ENCODE results near the gene RASGEF1C.

Gene RASGEF1C

GRCh38 chr5:180119031-180119902, 89.7 kb downstream of the RASGEF1C start:
- no CpG with 5 or more reads among the region's 23 CpGs for WGBS (ENCODE audit: insufficient coverage, insufficient read length)
- no peak overlapping the region for H3K27ac ChIP-seq (ENCODE audit: low read length)
- H3K4me3 ChIP-seq (ENCODE audit: low read length), result no peak overlapping the region
- H3K36me3 ChIP-seq (ENCODE audit: control insufficient read depth, insufficient read depth, low read length), result no peaks in the 10 kb centered on the region
- no peaks in the 10 kb centered on the region for H3K4me1 ChIP-seq (ENCODE audit: control insufficient read depth, insufficient read depth, low read length)
- DNase-seq (ENCODE audit: low read depth, low spot score), result no peak
- no peaks in the 10 kb centered on the region for H3K27me3 ChIP-seq (ENCODE audit: control insufficient read depth, insufficient read depth, low read length)
- H3K9me3 ChIP-seq (ENCODE audit: control insufficient read depth, insufficient read depth, low read length), result no peaks in the 10 kb centered on the region

- Histone ChIP-seq H3K9me3 (ENCODE audit: control insufficient read depth, insufficient read depth, low read length) (no peaks in the 10 kb centered on the region), H3K4me1 (ENCODE audit: control insufficient read depth, insufficient read depth, low read length) (no peaks in the 10 kb centered on the region)
- no CpG with 5 or more reads among the region's 14 CpGs for WGBS (ENCODE audit: insufficient coverage, insufficient read length)
Measured at GRCh38 chr5:180118391-180118791, 90.6 kb downstream of the RASGEF1C start.

DNA sequence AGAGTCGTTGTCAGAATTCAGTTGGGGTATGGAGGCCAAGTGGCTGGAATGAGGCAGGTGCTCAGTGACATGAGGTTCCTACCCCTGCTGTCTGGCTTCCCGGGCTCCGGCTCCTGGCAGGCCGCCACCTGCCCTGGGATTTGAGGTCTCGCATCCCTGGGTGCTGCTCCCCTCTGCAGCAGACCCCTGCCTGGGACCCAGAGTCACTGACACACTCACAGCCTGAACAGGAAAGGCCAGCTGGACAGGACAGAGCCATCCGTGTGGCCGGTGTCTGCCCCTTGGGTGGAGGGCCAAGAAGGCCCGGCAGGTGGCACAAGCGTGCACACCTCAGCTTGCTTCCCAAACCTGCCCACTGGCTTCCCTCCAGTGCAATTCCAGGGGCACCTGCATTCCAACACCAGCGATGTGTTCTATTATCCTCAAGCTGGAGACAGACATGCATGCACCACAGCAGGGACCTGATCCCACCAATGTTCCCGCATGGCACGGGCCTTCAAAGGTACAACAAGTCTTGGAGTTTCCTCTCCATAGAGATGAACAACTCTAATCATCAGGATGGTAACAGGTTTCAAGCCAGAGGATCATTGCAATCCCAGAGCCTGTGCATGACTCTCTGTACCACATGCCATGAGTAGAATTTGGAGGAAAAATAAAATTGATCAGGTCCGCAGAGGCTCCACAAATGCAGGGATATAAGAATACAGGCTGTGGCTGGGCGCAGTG, 91.8 kb downstream of the RASGEF1C start:
- DNase-seq (ENCODE audit: low read depth, low spot score), result no peak
- no CpG with 5 or more reads among the region's 14 CpGs for WGBS (ENCODE audit: insufficient coverage, insufficient read length)
- Histone ChIP-seq H3K4me1 (ENCODE audit: control insufficient read depth, insufficient read depth, low read length) (no peaks in the 10 kb centered on the region), H3K27me3 (ENCODE audit: control insufficient read depth, insufficient read depth, low read length) (no peaks in the 10 kb centered on the region), H3K36me3 (ENCODE audit: control insufficient read depth, insufficient read depth, low read length) (no peaks in the 10 kb centered on the region), H3K4me3 (ENCODE audit: low read length) (no peak overlapping the region), H3K27ac (ENCODE audit: low read length) (no peak overlapping the region), H3K9me3 (ENCODE audit: control insufficient read depth, insufficient read depth, low read length) (no peaks in the 10 kb centered on the region)

More at GRCh38 chr5:180118391-180118791, 90.6 kb downstream of the RASGEF1C start:
- no peak for DNase-seq (ENCODE audit: low read depth, low spot score)
- Histone ChIP-seq H3K27me3 (ENCODE audit: control insufficient read depth, insufficient read depth, low read length) (no peaks in the 10 kb centered on the region), H3K4me3 (ENCODE audit: low read length) (no peak overlapping the region), H3K36me3 (ENCODE audit: control insufficient read depth, insufficient read depth, low read length) (no peaks in the 10 kb centered on the region), H3K27ac (ENCODE audit: low read length) (no peak overlapping the region)

DNA sequence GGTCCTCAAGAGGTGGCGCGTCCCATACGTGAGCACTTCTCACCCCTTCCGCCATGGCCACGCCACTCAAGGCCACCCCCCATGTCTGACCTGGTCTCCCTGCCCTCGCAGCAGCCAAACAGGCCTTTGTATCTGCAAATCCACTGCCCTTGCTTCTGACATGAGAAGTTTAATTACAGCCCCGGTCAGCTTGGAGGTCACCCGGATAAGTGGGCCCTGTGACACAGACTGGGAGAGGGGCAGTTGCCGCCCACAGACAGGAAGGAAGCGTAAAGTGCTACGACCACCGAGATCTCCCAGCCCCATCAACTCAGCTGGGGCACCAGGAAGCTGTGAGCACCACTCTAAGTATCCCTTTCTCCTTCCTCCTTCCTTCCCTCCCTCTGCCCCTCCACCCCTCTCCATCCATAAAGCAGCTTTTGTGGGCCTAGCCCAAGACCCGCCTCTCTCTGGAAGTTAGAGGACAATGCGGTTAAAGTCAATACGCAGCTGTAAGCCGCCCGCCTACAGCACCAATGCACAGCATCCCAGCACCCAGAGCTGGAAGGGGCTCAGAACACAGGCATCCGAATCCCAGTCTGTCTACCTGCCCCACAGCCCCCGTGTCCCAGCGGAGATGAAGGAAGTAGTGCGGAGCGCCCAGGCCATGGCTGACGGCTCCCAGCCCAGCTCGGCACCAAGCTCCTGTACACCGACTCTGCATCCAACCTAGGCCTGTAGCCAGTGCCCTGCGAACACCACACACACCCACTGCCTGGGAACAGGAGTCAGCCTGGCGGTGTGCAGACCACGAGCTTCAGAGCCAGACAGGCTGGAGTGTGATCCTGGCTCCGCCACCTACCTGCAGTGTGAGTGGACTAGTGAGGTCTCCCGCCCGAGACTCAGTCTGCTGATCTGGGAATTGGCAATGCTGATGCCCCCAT, 92.7 kb downstream of the RASGEF1C start:
- Histone ChIP-seq H3K4me3 (ENCODE audit: low read length) (no peak overlapping the region), H3K27me3 (ENCODE audit: control insufficient read depth, insufficient read depth, low read length) (no peaks in the 10 kb centered on the region), H3K9me3 (ENCODE audit: control insufficient read depth, insufficient read depth, low read length) (no peaks in the 10 kb centered on the region), H3K36me3 (ENCODE audit: control insufficient read depth, insufficient read depth, low read length) (no peaks in the 10 kb centered on the region), H3K4me1 (ENCODE audit: control insufficient read depth, insufficient read depth, low read length) (no peaks in the 10 kb centered on the region; the same call in 1 of the 2 replicates), H3K27ac (ENCODE audit: low read length) (no peak overlapping the region)
- no CpG with 5 or more reads among the region's 31 CpGs for WGBS (ENCODE audit: insufficient coverage, insufficient read length)
- DNase-seq (ENCODE audit: low read depth, low spot score), result no peak

- H3K27ac ChIP-seq (ENCODE audit: low read length), result no peak overlapping the region
- DNase-seq (ENCODE audit: low read depth, low spot score), result no peak
- peaks cover 1% of the 10 kb centered on the region; the same call in 1 of the 2 replicates for H3K4me1 ChIP-seq (ENCODE audit: control insufficient read depth, insufficient read depth, low read length)
- no peaks in the 10 kb centered on the region for H3K36me3 ChIP-seq (ENCODE audit: control insufficient read depth, insufficient read depth, low read length)
- no peak overlapping the region for H3K4me3 ChIP-seq (ENCODE audit: low read length)
- H3K27me3 ChIP-seq (ENCODE audit: control insufficient read depth, insufficient read depth, low read length), result no peaks in the 10 kb centered on the region
- WGBS (ENCODE audit: insufficient coverage, insufficient read length), result no CpG with 5 or more reads among the region's 14 CpGs
- no peaks in the 10 kb centered on the region for H3K9me3 ChIP-seq (ENCODE audit: control insufficient read depth, insufficient read depth, low read length)
Measured at GRCh38 chr5:180115326-180116076, 93.5 kb downstream of the RASGEF1C start.

GRCh38 chr5:180114304-180115003, 94.6 kb downstream of the RASGEF1C start:
- Histone ChIP-seq H3K27ac (ENCODE audit: low read length) (no peak overlapping the region), H3K36me3 (ENCODE audit: control insufficient read depth, insufficient read depth, low read length) (no peaks in the 10 kb centered on the region), H3K27me3 (ENCODE audit: control insufficient read depth, insufficient read depth, low read length) (no peaks in the 10 kb centered on the region), H3K9me3 (ENCODE audit: control insufficient read depth, insufficient read depth, low read length) (no peaks in the 10 kb centered on the region), H3K4me3 (ENCODE audit: low read length) (no peak overlapping the region), H3K4me1 (ENCODE audit: control insufficient read depth, insufficient read depth, low read length) (peaks cover 1% of the 10 kb centered on the region; the same call in 1 of the 2 replicates)
- no peak for DNase-seq (ENCODE audit: low read depth, low spot score)
- WGBS (ENCODE audit: insufficient coverage, insufficient read length), result no CpG with 5 or more reads among the region's 23 CpGs

GRCh38 chr5:180113660-180114303, 95.2 kb downstream of the RASGEF1C start:
- no peaks in the 10 kb centered on the region for H3K27me3 ChIP-seq (ENCODE audit: control insufficient read depth, insufficient read depth, low read length)
- H3K9me3 ChIP-seq (ENCODE audit: control insufficient read depth, insufficient read depth, low read length), result no peaks in the 10 kb centered on the region
- DNase-seq (ENCODE audit: low read depth, low spot score), result no peak
- 100% methylated on average over 2 of the region's 23 CpGs for WGBS (ENCODE audit: insufficient coverage, insufficient read length)
- H3K4me1 ChIP-seq (ENCODE audit: control insufficient read depth, insufficient read depth, low read length), result peaks cover 1% of the 10 kb centered on the region; the same call in 1 of the 2 replicates
- no peak overlapping the region for H3K27ac ChIP-seq (ENCODE audit: low read length)
- no peak overlapping the region for H3K4me3 ChIP-seq (ENCODE audit: low read length)
- H3K36me3 ChIP-seq (ENCODE audit: control insufficient read depth, insufficient read depth, low read length), result no peaks in the 10 kb centered on the region

DNA sequence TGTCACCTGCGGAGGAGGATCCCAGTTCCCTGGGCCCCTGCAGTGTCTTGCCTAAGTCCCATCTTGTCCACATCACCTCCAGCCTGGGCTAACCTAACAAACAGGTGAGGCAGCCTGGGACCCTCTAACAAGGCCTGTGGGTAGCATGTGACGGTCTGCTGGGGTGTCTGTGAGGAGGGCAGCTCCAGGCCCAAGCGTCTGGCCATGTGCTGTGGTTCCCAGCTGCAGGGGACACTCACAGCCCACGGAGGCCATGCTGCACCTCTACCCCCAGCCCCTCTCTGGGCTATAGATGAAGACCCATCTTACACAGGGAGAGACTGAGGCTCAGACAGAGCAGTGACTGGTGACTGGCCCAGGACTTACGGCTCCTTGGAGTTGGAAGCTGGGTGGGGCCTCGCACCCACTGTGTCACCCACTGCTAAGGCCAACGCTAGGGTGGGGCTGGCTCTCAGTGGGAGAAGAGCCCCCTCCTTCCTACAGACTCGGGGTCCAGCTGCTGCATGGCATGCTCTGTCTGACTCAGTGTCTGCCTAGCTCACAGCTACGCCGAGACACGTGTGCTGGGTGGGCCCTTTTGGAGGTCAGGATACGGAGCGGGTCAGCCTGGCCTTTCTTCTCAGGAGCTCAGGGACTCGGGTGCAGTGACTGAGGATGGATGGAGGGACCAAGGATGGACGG, 96.7 kb downstream of the RASGEF1C start:
- no peak overlapping the region for H3K27ac ChIP-seq (ENCODE audit: low read length)
- H3K9me3 ChIP-seq (ENCODE audit: control insufficient read depth, insufficient read depth, low read length), result no peaks in the 10 kb centered on the region
- H3K4me3 ChIP-seq (ENCODE audit: low read length), result no peak overlapping the region
- DNase-seq (ENCODE audit: low read depth, low spot score), result no peak
- H3K36me3 ChIP-seq (ENCODE audit: control insufficient read depth, insufficient read depth, low read length), result no peaks in the 10 kb centered on the region
- no CpG with 5 or more reads among the region's 15 CpGs for WGBS (ENCODE audit: insufficient coverage, insufficient read length)
- H3K4me1 ChIP-seq (ENCODE audit: control insufficient read depth, insufficient read depth, low read length), result peaks cover 1% of the 10 kb centered on the region; the same call in 1 of the 2 replicates
- no peaks in the 10 kb centered on the region for H3K27me3 ChIP-seq (ENCODE audit: control insufficient read depth, insufficient read depth, low read length)

Measured in iPS DF 6.9 (cell line).